Stomach (tissue), 9 donors: ENCODE measurements around the gene GALNT18. TPM values are rescaled to one million over a fixed set of nuclear protein-coding genes. Genes with fewer than 3 reads are reported as not detected.

Source experiments
- DNase-seq, 2 donors: peaks; one replicate each; pipeline versions ENCODE4 v3.0.0 to v3.0.0-alpha.2; 2013 to 2019
- H3K27ac ChIP-seq, 5 donors: fragments of 200-600 bp in 4 of 5; sonication (generic) in 4 of 5; one replicate each; pipeline ENCODE4 v1.5.1; 2013 to 2019; ENCODE audit warnings: mild to moderate bottlenecking in 1 of 5, moderate library complexity in 1 of 5
- H3K27me3 ChIP-seq, 3 donors: fragments of 200-600 bp; sonication (generic); one replicate each; pipeline ENCODE4 v1.5.1; 2017 to 2019; ENCODE audit warnings: mixed run types in 1 of 3
- H3K36me3 ChIP-seq, 4 donors: fragments of 200-600 bp; sonication (generic); 1 replicate in 3 of 4; 2 replicates in 1 of 4; pipeline ENCODE4 v1.5.1; 2016 to 2019
- H3K4me1 ChIP-seq, 4 donors: fragments of 200-600 bp; sonication (generic); one replicate each; pipeline ENCODE4 v1.5.1; 2016 to 2019
- H3K4me3 ChIP-seq, 4 donors: fragments of 200-600 bp; sonication (generic) in 3 of 4; one replicate each; pipeline ENCODE4 v1.5.1; 2016 to 2019; ENCODE audit warnings: mild to moderate bottlenecking in 1 of 4
- H3K9me3 ChIP-seq, 4 donors: fragments of 200-600 bp; sonication (generic); one replicate each; pipeline ENCODE4 v1.5.1; 2016 to 2019
- CTCF ChIP-seq, 7 experiments: fragments of 450-650 bp in 4 of 7; fragments of 200-600 bp in 3 of 7; sonication (generic) in 3 of 7; IDR thresholded peaks; one replicate each; pipeline ENCODE4 v1.5.1; 2016 to 2019; ENCODE audit warnings: antibody characterized with exemption in 7 of 7, control low read depth in 2 of 7, mild to moderate bottlenecking in 1 of 7
- EP300 ChIP-seq: sonication (generic); formaldehyde crosslinking; IDR thresholded peaks from one replicate; pipeline ENCODE4 v1.6.1; 2017; ENCODE audit warnings: antibody characterized with exemption
- POLR2A ChIP-seq, 4 donors: fragments of 450-650 bp; IDR thresholded peaks; one replicate each; pipeline ENCODE4 v1.6.1; 2016; ENCODE audit warnings: antibody characterized with exemption in 4 of 4, control low read depth in 2 of 4, mild to moderate bottlenecking in 1 of 4, moderate library complexity in 1 of 4
- POLR2AphosphoS5 ChIP-seq, 3 donors: sonication (generic); formaldehyde crosslinking; IDR thresholded peaks; one replicate each; pipeline ENCODE4 v1.6.1; 2016; ENCODE audit warnings: antibody characterized with exemption in 3 of 3
- WGBS, 5 donors: extraction: QIAGEN DNeasy Blood & Tissue Kit in 3 of 5; methylation state at CpG; one replicate each; pipeline versions ENCODE4 v1.1.5 to v1.1.7; 2013 to 2018; 5-methylcytosine and 5-hydroxymethylcytosine counted together
- intact Hi-C: fragments of 100-400 bp; cut with DNase I; formaldehyde crosslinking; loops from one replicate; pipeline ENCODE4 v1.15.1; 2023; ENCODE audit warnings: low total_unique reads
- polyA plus RNA-seq, 3 donors: library from polyadenylated mRNA; stranded (reverse); fragments of 200-250 nt; gene quantifications; one replicate each; pipeline ENCODE4 v1.2.3, GENCODE V29; 2013
- total RNA-seq, 5 donors: library from RNA; depleted of rRNA; stranded (reverse); fragments of >200 nt; gene quantifications; one replicate each; pipeline versions ENCODE4 v1.1.0 to v1.2.3, GENCODE V29; 2014 to 2016
- donor health status: healthy with polysubstance abuse.
- donor health status: Bipolar disorder and iron deficiency.
- donor health status: healthy.

GALNT18 gene
- total and polyA plus RNA-seq, 8 donors, result 0.58 to 16.1 (median 2.7) TPM

- no peak for DNase-seq
- peaks cover 0 to 6% (median 0%) of the 10 kb centered on the region in 4 donors for H3K4me1 ChIP-seq
- no peaks in the 10 kb centered on the region for H3K9me3 ChIP-seq
- TF ChIP-seq POLR2A (IDR thresholded peaks at IDR 0.05) (no peak), CTCF (IDR thresholded peaks at IDR 0.05) (no peak), POLR2AphosphoS5 (IDR thresholded peaks at IDR 0.05) (no peak), EP300 (no peak)
- no peak overlapping the region for H3K27ac ChIP-seq
- no peak overlapping the region for H3K4me3 ChIP-seq
- H3K36me3 ChIP-seq, result no peaks in the 10 kb centered on the region
- H3K27me3 ChIP-seq, result no peaks in the 10 kb centered on the region
- WGBS, 5 donors, result 73 to 81% (median 78%) methylated on average over 11 to 12 of the region's 12 CpGs
- intact Hi-C loops, result no loop called here
Measured at GRCh38 chr11:11435635-11436034, 186.2 kb downstream of the GALNT18 start.

GRCh38 chr11:11433960-11434359 lies 187.8 kb downstream of the GALNT18 start:
- Histone ChIP-seq H3K27me3 (no peaks in the 10 kb centered on the region), H3K4me1 (peaks cover 0 to 6% (median 0%) of the 10 kb centered on the region in 4 donors), H3K36me3 (no peaks in the 10 kb centered on the region), H3K27ac (no peak overlapping the region), H3K4me3 (no peak overlapping the region), H3K9me3 (no peaks in the 10 kb centered on the region)
- intact Hi-C loops, result no loop called here
- WGBS, 5 donors, result 85 to 95% (median 90%) methylated on average over 2 of the region's 2 CpGs
- no peak for DNase-seq
- TF ChIP-seq POLR2AphosphoS5 (IDR thresholded peaks at IDR 0.05), result no peak
- no peak for TF ChIP-seq CTCF (IDR thresholded peaks at IDR 0.05)
- TF ChIP-seq EP300, result no peak
- no peak for TF ChIP-seq POLR2A (IDR thresholded peaks at IDR 0.05)

- intact Hi-C loops, result no loop called here
- Histone ChIP-seq H3K4me1 (peaks cover 0 to 9% (median under 1%) of the 10 kb centered on the region in 4 donors), H3K27ac (no peak overlapping the region), H3K36me3 (no peaks in the 10 kb centered on the region), H3K4me3 (no peak overlapping the region), H3K27me3 (no peaks in the 10 kb centered on the region), H3K9me3 (no peaks in the 10 kb centered on the region)
- WGBS, 5 donors, result 91 to 96% (median 93%) methylated on average over 12 to 13 of the region's 13 CpGs
- no peak for TF ChIP-seq POLR2A (IDR thresholded peaks at IDR 0.05)
- DNase-seq, result no peak
Measured at GRCh38 chr11:11432621-11433319, 189.0 kb downstream of the GALNT18 start.

- intact Hi-C loops, result no loop called here
- no peaks in the 10 kb centered on the region for H3K9me3 ChIP-seq
- H3K27me3 ChIP-seq, result no peaks in the 10 kb centered on the region
- peaks cover 0 to 21% (median 8%) of the 10 kb centered on the region in 4 donors for H3K4me1 ChIP-seq
- TF ChIP-seq EP300 (no peak), CTCF (IDR thresholded peaks at IDR 0.05) (no peak), POLR2AphosphoS5 (IDR thresholded peaks at IDR 0.05) (no peak), POLR2A (IDR thresholded peaks at IDR 0.05) (no peak)
- no peak overlapping the region for H3K4me3 ChIP-seq
- no peak for DNase-seq
- no peaks in the 10 kb centered on the region for H3K36me3 ChIP-seq
- H3K27ac ChIP-seq, result no peak overlapping the region
- WGBS, 5 donors, result 77 to 96% (median 94%) methylated on average over 3 to 4 of the region's 4 CpGs
Measured at GRCh38 chr11:11430431-11430830, 191.4 kb downstream of the GALNT18 start.

GRCh38 chr11:11428714-11429113 lies 193.1 kb downstream of the GALNT18 start:
- Histone ChIP-seq H3K27me3 (no peaks in the 10 kb centered on the region), H3K4me1 (peaks cover 0 to 21% (median 8%) of the 10 kb centered on the region in 4 donors), H3K4me3 (no peak overlapping the region), H3K36me3 (no peaks in the 10 kb centered on the region), H3K27ac (no peak overlapping the region), H3K9me3 (no peaks in the 10 kb centered on the region)
- TF ChIP-seq POLR2AphosphoS5 (IDR thresholded peaks at IDR 0.05) (no peak), POLR2A (IDR thresholded peaks at IDR 0.05) (no peak), EP300 (no peak), CTCF (IDR thresholded peaks at IDR 0.05) (no peak)
- 69 to 74% (median 73%) methylated on average over 4 of the region's 4 CpGs for WGBS, 5 donors
- intact Hi-C loops, result no loop called here
- DNase-seq, result no peak
